Epithelial cell of esophagus (primary cell): Measurements from ENCODE around the gene CCNY.
A peak's percentile ranks its signal among the peaks of the same experiment; 100 is the strongest.

Experiments
- DNase-seq: peaks from one replicate; pipeline ENCODE4 v3.0.0; 2010; ENCODE audit warnings: low read depth
- H3K4me3 ChIP-seq: 2 replicates; pipeline ENCODE4 v1.5.1; 2011; ENCODE audit warnings: mild to moderate bottlenecking, low read length, control low read depth
- TF ChIP-seq, protein P1 (sequence below): IDR thresholded peaks from 2 replicates; pipeline ENCODE4 v1.5.1; 2011; ENCODE audit warnings: low read depth, mild to moderate bottlenecking, low read length, control low read depth, inconsistent platforms; ENCODE audit not compliant: insufficient read depth; ENCODE audit errors: missing control alignments

Gene CCNY

DNA sequence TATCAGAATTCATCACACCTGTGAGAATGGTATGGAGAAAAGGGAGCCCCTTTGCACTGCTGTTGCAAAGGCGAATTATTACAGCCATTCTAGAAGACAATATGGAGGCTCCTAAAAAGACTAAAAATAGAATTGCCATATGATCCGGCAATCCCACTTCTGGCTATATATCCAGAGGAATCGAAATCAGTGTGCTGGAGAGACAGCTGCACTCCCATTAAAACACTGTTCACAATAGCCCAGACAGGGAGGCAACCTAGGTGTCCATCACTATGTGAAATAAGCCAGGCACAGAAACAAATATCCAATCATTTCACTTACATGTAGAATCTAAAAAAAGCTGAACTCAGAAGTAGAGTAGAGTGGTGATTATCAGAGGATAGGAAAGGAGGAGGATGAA, 242.8 kb downstream of the CCNY start:
- no peak overlapping the region for H3K4me3 ChIP-seq
- TF ChIP-seq, protein P1, sequence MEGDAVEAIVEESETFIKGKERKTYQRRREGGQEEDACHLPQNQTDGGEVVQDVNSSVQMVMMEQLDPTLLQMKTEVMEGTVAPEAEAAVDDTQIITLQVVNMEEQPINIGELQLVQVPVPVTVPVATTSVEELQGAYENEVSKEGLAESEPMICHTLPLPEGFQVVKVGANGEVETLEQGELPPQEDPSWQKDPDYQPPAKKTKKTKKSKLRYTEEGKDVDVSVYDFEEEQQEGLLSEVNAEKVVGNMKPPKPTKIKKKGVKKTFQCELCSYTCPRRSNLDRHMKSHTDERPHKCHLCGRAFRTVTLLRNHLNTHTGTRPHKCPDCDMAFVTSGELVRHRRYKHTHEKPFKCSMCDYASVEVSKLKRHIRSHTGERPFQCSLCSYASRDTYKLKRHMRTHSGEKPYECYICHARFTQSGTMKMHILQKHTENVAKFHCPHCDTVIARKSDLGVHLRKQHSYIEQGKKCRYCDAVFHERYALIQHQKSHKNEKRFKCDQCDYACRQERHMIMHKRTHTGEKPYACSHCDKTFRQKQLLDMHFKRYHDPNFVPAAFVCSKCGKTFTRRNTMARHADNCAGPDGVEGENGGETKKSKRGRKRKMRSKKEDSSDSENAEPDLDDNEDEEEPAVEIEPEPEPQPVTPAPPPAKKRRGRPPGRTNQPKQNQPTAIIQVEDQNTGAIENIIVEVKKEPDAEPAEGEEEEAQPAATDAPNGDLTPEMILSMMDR: no peak
- DNase-seq: no peak

DNA sequence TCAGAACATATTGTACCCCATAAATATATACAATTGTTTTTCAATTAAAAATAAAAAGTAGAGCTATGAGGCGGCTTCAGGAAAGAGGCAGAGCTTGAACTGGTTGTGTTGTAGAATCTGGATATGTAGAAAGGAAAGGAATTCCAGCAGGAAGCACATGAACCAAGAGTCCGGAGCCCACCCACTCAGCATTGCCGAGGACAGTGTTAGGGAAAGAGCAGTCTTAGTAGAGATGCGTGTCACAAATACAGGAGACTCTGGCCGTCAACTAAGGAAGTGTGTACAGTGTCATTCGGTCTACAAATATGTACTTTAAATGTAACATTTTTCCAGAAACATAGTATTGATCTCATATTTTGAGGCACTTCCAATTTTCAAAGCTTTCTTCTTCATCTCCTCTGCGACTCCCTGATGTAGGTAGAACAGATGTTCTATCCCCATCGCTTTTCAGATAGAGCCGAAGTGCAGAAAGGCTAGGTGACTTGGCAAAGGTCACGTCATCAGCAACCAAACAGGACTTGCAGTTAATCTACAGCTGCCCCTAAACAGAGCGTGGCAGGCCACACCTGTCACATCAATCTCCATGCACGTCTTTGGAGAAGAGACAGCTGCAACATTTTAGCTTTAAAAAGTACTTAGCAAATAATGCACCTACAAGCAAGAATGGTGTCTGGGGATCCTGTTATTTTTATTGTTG, 243.6 kb downstream of the CCNY start:
- TF ChIP-seq, protein P1: no peak
- no peak for DNase-seq

DNA sequence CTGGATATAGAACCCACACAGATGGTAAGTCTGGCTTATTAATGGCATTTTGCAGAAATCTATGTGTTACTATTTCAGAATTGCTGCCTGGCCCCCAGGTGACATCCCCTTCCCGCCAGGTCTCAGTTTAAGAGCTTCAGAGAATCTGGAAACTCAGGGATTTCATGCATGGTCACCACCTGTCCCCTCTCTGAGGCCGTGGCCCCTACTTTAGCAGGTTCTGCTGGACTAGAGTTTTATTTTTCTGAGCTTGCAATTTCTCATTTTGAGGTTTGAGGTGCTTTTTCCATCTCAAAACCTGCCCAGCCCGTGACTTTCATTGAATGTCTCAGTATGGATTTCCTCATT, 244.1 kb downstream of the CCNY start:
- no peak for DNase-seq
- TF ChIP-seq, protein P1: no peak
- H3K4me3 ChIP-seq: no peak overlapping the region

More for the DNA sequence above, 243.6 kb downstream of the CCNY start:
- no peak overlapping the region for H3K4me3 ChIP-seq

DNA sequence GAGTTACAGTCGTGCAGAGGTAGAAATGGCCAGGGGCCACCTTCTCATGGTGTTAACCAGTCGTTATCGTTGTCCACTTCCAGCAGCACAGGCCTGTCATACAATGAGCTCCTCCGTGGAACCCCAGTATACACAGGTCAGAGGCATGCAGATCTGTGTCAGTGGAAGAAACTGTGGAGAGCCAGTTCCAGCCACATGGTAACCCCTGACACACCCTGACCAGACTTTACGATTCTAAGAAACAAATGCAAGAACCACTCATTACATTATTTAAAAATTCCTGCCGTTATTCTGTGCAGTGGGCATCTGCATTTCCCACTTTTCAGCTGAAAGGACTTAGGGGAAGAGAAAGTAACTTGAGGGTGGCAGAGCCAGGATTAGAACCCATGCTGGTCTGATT, 245.3 kb downstream of the CCNY start:
- no peak overlapping the region for H3K4me3 ChIP-seq
- TF ChIP-seq, protein P1: no peak
- DNase-seq: no peak

DNA sequence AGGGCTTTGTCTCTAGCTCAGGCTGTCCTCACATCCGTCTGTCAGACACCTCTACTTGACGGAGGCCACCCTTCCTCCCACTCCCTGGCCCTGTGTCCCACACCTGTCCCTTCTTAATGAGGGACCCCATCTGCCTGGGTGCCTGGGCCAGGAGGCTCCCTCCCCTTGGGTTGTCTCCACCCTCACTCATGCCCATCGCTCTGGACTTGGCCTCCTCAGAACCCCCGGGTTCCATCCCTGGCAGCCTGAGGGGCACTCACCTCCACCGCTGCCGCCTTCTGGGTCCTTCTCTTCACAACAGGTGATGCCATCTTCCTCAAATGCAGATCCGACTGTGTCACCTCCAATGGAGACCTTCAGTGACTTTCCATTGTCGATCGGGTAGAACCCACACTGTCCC, 248.6 kb downstream of the CCNY start:
- TF ChIP-seq, protein P1: no peak
- no peak for DNase-seq
- no peak overlapping the region for H3K4me3 ChIP-seq

DNA sequence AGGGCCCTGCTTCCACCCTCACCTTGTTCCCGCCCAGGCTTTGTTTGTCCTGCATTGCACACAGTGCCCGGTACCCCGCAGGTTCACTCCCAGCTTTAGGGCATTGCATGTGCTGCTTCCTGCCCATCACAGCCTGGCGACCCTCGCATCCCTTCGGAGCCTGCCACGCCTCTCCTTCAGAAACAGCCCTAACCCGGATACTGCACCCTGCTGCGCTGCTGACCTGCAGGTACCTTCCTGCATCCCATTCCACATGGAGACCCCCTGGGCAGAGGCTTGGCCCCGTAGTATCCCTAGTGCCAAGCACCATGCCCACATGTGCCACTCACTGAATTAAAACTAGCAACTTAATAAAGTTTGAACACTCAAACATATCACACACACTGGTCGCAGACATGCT, 249.0 kb downstream of the CCNY start:
- TF ChIP-seq, protein P1: no peak
- no peak overlapping the region for H3K4me3 ChIP-seq
- no peak for DNase-seq

DNA sequence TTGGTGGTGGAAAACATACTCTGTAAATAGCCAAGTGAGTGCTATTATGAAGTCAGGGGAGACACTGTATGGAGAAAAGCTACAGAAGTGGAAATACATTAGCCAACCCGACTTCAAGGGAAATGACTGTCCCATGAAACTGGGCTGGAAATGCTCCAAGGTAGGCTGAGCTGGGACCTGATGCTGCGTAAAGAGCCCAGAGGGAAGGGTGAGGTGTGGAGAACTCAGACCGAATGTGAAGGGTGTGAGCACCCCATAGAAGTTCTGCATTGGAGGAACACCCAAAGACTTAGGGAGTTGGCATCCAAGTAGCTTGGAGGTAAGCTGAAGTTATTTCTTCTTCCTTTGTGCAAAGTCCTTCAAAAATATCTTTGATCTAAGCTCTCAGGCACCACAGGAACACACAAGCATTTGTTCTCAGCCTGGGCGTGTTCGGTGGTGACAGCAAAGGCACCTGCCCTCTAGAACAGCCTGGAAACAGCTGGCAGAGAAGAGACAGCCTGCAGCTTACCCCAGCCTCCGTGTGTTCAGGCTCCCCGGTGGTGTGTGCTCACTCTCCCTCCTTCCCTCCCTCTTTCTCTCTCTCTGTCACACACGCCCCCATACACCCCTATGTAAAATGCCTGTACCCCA, 249.7 kb downstream of the CCNY start:
- H3K4me3 ChIP-seq: no peak overlapping the region
- TF ChIP-seq, protein P1: no peak
- DNase-seq: peak; percentile 53
